ENCODE results near the gene CSNK1G1.

Gene CSNK1G1

DNA sequence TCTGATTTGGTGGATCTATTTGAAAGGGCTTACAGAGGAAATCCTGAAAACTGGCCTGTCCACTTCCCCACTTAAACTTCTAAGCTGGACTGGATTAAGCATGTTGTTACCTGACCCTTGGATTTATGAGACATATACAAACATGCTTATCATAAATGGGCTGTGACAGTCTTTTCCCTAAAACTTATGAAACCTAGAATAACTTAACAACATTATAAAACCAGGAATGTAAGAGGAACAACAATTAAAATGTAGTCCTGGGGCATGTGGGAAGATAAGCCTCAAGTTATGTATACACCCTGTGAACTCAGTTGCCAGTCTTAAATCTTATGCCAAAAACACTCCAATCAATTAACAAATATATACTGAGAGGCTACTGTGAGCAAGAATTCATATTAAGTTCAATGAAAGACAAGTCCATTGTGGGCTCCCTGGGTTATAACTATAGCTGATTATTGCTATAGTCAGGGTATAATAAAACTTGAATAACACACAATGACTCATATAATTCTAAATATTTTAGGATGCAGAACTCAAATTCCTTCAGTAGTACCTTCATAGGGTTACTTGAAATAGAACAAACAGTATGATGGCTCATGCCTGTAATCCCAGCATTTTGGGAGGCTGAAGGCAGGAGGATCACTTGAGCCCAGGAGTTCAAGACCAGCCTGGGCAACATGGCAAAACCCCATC is 105.9 kb downstream of the CSNK1G1 start:
- H3K4me1 ChIP-seq: no peaks in the 10 kb centered on the region
- peaks cover 28% of the 10 kb centered on the region for H3K36me3 ChIP-seq
- no peak overlapping the region for H3K4me2 ChIP-seq
- peaks cover 4% of the 10 kb centered on the region for H3K9me3 ChIP-seq
- no peak for TF ChIP-seq Cebpa-rat (IDR thresholded peaks at IDR 0.05)
- no peak overlapping the region for H3K27ac ChIP-seq
- no peak overlapping the region for H3K4me3 ChIP-seq
- H3K9ac ChIP-seq: no peak overlapping the region
- no peaks in the 10 kb centered on the region for H3K27me3 ChIP-seq
- H4K20me1 ChIP-seq: no peaks in the 10 kb centered on the region

DNA sequence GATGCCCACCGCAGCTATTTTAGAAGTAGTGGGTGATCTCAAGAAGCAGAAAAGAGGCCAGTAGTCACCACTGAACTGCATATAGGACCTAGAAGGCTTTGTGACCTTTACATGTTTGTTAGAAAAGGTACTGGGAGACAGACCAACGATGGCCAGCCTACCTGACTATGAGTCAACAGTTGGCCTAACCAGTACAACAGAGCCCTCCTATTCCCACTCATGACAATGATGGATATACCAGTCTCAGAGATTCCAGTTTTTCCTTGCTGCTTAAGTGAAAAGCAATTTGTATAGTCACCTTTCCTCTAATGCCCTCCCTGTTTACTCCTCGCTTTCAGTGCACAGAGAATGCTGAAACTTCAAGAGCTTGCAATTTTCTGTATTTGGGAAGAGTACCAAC is 106.6 kb downstream of the CSNK1G1 start:
- peaks cover 4% of the 10 kb centered on the region for H3K9me3 ChIP-seq
- H3K27me3 ChIP-seq: no peaks in the 10 kb centered on the region
- H3K4me3 ChIP-seq: no peak overlapping the region
- no peaks in the 10 kb centered on the region for H3K4me1 ChIP-seq
- no peak overlapping the region for H3K27ac ChIP-seq
- TF ChIP-seq Cebpa-rat (IDR thresholded peaks at IDR 0.05): no peak
- peaks cover 24% of the 10 kb centered on the region for H3K36me3 ChIP-seq
- H3K4me2 ChIP-seq: no peak overlapping the region
- no peak overlapping the region for H3K9ac ChIP-seq
- H4K20me1 ChIP-seq: no peaks in the 10 kb centered on the region

DNA sequence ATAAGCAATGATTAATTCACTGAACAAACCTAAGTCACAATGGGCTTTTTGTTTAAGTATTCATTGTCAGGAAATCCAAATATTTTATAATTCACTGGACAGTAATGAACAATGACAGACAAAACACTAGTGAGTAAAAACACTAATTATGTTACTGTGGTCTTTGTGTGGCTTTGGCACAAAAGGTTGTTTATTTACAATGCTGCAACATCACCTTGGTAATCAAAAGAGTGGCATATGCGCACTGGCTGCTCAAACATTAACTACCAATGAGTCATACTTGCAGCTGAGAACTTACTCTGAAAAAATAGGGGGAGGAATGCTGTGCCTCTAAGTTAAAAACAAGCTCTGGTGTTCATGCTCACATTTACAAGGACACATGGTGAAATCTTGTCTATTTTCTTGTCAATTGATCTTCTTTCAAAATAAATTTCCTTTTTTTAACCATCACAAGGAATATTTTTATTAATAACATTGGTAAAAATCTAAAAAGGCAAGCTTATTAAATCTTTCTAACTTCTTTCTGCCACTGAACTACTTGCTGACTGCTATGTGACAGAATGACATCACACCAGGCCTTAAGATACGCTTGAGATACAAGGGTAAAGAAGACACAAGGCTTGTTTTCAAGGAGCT is 107.9 kb downstream of the CSNK1G1 start:
- no peak overlapping the region for H3K9ac ChIP-seq
- H3K4me3 ChIP-seq: no peak overlapping the region
- no peaks in the 10 kb centered on the region for H3K27me3 ChIP-seq
- H4K20me1 ChIP-seq: no peaks in the 10 kb centered on the region
- H3K27ac ChIP-seq: no peak overlapping the region
- no peak overlapping the region for H3K4me2 ChIP-seq
- H3K9me3 ChIP-seq: peaks cover 5% of the 10 kb centered on the region
- peaks cover 21% of the 10 kb centered on the region for H3K36me3 ChIP-seq
- H3K4me1 ChIP-seq: no peaks in the 10 kb centered on the region
- TF ChIP-seq Cebpa-rat (IDR thresholded peaks at IDR 0.05): no peak

DNA sequence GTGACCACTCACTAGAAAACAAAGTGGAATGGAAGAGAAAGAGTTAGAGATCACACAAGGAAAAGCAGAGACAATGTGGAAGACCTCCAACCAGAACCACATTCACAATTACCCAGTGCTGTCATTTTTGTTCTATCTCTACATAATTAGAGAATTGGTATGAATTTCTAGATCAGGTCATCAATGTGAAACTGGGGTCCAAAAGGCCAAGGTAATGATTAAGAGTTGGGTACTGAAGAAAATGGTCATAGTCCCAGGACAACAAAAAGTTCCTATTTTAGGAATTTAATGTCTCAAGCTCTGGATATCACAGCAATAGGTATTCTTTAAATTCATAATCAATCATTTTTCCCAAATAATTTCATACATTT is 108.5 kb downstream of the CSNK1G1 start:
- no peaks in the 10 kb centered on the region for H4K20me1 ChIP-seq
- TF ChIP-seq Cebpa-rat (IDR thresholded peaks at IDR 0.05): no peak
- H3K4me3 ChIP-seq: no peak overlapping the region
- no peaks in the 10 kb centered on the region for H3K27me3 ChIP-seq
- H3K4me1 ChIP-seq: no peaks in the 10 kb centered on the region
- H3K9me3 ChIP-seq: peaks cover 9% of the 10 kb centered on the region
- H3K27ac ChIP-seq: no peak overlapping the region
- H3K36me3 ChIP-seq: peaks cover 21% of the 10 kb centered on the region
- no peak overlapping the region for H3K9ac ChIP-seq
- H3K4me2 ChIP-seq: no peak overlapping the region

DNA sequence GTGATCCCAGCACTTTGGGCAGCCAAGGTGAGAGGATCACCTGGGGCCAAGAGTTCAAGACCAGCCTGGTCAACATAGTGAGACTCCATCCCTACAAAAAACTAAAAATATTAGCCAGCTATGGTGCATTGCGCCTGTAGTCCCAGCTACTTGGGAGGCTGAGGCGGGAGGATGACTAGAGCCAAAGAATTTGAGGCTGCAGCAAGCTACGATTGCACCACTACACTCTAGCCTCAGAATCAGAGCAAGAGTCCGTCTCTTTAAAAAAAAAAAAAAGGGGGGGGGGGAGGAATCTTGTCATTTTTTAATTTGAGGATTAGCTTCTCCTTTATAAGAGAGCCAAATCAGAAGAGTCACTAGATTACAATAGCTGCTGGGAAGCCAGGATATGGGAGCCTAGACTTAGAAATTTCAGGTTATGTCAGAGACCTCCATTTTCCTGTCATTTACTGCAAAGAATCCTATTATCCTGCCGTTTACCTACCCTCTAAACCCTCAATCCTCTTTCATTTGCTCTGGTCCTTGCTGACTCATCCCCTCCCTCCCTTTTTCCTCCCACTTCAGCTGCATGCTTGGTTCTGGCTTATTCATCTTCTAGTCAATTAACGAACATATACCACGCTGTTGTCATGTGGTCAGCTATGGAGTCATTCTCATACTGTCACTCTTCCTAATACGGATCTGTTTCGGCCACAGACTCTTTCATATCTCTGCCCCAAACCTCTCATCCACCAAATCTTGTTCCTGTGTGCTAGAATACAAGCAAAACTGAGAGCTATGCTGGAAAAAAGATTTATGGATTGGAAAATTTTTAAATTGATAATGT is 109.4 kb downstream of the CSNK1G1 start:
- Histone ChIP-seq H3K36me3 (peaks cover 21% of the 10 kb centered on the region), H4K20me1 (no peaks in the 10 kb centered on the region), H3K4me2 (no peak overlapping the region)

DNA sequence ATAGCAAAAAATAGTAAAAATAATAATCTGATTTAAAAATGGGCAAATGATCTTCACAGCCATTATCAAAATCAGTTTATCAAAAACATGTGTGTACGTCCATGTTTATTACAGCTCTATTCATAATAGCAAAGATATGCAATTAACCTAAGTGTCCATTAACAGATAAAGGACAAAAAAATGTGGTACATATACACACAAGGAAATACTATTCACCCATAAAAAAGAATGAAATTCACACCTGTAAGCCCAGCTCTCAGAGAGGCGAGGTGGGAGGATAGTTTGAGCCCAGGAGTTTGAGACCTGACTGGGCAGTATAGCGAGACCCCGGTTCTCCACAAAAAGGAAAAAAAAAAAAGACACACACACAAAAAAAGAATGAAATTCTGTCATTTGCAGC is 110.6 kb downstream of the CSNK1G1 start:
- no peaks in the 10 kb centered on the region for H3K27me3 ChIP-seq
- no peak overlapping the region for H3K4me2 ChIP-seq
- peaks cover 15% of the 10 kb centered on the region for H3K36me3 ChIP-seq

More for the DNA sequence above, 109.4 kb downstream of the CSNK1G1 start:
- Histone ChIP-seq H3K27me3 (no peaks in the 10 kb centered on the region), H3K4me3 (no peak overlapping the region), H3K27ac (no peak overlapping the region), H3K4me1 (no peaks in the 10 kb centered on the region), H3K9ac (no peak overlapping the region), H3K9me3 (peaks cover 13% of the 10 kb centered on the region)
- TF ChIP-seq Cebpa-rat (IDR thresholded peaks at IDR 0.05): no peak

DNA sequence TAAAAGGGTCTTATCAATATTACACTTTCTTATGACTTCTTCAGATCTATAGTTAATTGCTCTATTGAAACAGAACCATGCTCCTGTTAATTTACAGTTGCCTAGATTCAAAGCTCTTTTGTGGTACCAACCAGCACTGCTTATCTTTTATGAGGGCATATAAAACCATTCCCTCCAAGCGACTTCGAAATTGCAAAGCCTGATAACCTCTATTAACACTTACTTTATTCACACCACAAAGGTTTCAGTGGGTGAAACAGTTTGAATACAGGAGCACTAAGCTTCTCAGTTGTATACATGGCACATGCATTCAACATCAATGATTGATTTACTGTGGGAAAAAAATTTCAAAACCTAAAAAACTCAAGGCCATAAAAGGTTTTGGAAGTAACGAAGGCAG is 118.3 kb downstream of the CSNK1G1 start:
- no peaks in the 10 kb centered on the region for H3K27me3 ChIP-seq
- H3K4me3 ChIP-seq: no peak overlapping the region
- peaks cover 4% of the 10 kb centered on the region; the same call in 1 of the 2 replicates for H4K20me1 ChIP-seq
- TF ChIP-seq Cebpa-rat (IDR thresholded peaks at IDR 0.05): no peak
- no peak overlapping the region for H3K9ac ChIP-seq
- no peak overlapping the region for H3K27ac ChIP-seq
- H3K4me2 ChIP-seq: no peak overlapping the region
- no peaks in the 10 kb centered on the region for H3K4me1 ChIP-seq
- H3K36me3 ChIP-seq: no peaks in the 10 kb centered on the region
- H3K9me3 ChIP-seq: peaks cover 4% of the 10 kb centered on the region; the same call in 1 of the 2 replicates

More for the DNA sequence above, 110.6 kb downstream of the CSNK1G1 start:
- H4K20me1 ChIP-seq: no peaks in the 10 kb centered on the region
- no peak overlapping the region for H3K9ac ChIP-seq
- no peaks in the 10 kb centered on the region for H3K4me1 ChIP-seq
- H3K9me3 ChIP-seq: peaks cover 13% of the 10 kb centered on the region
- H3K4me3 ChIP-seq: no peak overlapping the region
- no peak overlapping the region for H3K27ac ChIP-seq
- no peak for TF ChIP-seq Cebpa-rat (IDR thresholded peaks at IDR 0.05)

DNA sequence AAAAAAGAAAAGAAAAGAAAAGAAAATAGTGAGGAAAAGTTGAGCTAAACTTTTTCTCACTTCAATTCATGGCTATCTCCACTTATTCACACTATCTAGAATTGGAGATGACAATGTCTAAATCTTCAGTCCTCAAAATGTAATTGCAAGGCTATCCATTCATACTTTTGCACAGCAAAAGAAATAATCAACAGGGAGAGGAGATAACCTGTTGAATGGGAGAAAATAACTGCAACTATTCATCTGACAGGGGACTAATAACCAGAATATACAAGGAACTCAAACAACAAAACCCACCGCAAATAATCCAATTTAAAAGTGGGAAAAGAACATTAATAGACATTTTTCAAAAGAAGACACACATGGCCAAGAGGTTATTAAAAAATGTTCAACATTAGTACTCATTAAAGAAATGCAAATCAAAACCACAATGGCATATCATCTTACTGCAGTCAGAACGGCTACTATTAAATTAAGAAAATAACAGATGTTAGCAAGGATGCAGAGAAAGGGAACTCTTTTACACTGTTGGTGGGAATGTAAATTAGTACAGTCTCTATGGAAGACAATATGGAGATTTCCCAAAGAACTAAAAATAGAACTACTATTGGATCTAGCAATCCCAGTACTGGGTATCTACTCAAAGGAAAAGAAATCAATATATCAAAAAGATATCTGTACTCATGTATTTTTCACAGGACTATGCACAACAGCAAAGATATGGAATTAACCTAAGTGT is 119.6 kb downstream of the CSNK1G1 start:
- H3K4me2 ChIP-seq: no peak overlapping the region

DNA sequence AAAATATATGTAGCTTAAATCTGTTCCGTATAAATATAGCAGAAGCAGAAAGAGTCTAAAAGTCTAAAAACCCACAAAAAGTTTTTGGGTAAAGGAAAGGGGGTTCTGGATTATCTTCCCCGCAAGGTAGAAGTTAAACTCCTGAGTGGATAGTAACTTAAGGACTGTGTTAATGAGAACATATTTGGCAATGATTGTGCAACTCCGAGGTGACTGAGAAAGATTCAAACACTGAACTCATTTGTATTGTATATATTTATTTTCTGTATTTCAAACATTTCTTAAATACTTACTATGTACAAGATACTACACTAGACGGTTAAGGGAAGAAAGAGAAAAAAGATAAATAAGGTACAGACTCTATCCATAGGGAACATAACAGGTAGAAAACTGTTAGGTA is 120.4 kb downstream of the CSNK1G1 start:
- TF ChIP-seq Cebpa-rat (IDR thresholded peaks at IDR 0.05): no peak
- no peaks in the 10 kb centered on the region for H3K27me3 ChIP-seq
- no peaks in the 10 kb centered on the region for H3K36me3 ChIP-seq
- H3K27ac ChIP-seq: no peak overlapping the region
- no peak overlapping the region for H3K4me2 ChIP-seq
- no peaks in the 10 kb centered on the region for H3K9me3 ChIP-seq
- H3K4me1 ChIP-seq: no peaks in the 10 kb centered on the region
- H3K9ac ChIP-seq: no peak overlapping the region
- H3K4me3 ChIP-seq: no peak overlapping the region
- peaks cover 6% of the 10 kb centered on the region; the same call in 1 of the 2 replicates for H4K20me1 ChIP-seq

More for the DNA sequence above, 119.6 kb downstream of the CSNK1G1 start:
- Histone ChIP-seq H3K9me3 (no peaks in the 10 kb centered on the region), H3K4me3 (no peak overlapping the region), H3K9ac (no peak overlapping the region), H4K20me1 (peaks cover 6% of the 10 kb centered on the region; the same call in 1 of the 2 replicates), H3K4me1 (no peaks in the 10 kb centered on the region), H3K27ac (no peak overlapping the region), H3K27me3 (no peaks in the 10 kb centered on the region), H3K36me3 (no peaks in the 10 kb centered on the region)
- TF ChIP-seq Cebpa-rat (IDR thresholded peaks at IDR 0.05): no peak

Measured in BLaER1 (cell line).